NCI-H128 (cell line): Measurements from ENCODE around the gene OR51V1.

Source experiments
- DNase-seq: peaks from one replicate; lab custom pipeline; 2025; ENCODE audit not compliant: unreplicated experiment; lab: John Stamatoyannopoulos, UW

OR51V1 gene

DNA sequence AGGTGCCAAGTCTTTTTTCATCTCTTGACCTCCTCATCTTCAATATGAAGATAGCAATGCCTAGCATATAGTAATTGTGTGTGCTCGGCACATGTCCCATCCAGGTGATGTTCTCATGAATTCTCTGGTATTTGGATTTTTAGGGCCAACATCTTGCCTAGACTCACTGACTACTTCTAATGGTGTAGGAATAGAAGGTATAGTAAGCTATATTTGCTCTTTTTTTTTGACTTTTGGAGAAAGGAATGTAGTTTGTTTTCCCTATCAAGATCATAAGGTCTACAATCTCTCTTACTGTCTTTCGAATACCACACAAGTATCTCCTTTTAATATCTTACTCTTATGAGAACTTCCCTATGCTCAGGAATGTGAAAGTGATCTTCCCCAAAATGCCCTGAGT, 30.6 kb upstream of the OR51V1 start:
- DNase-seq: no peak

DNA sequence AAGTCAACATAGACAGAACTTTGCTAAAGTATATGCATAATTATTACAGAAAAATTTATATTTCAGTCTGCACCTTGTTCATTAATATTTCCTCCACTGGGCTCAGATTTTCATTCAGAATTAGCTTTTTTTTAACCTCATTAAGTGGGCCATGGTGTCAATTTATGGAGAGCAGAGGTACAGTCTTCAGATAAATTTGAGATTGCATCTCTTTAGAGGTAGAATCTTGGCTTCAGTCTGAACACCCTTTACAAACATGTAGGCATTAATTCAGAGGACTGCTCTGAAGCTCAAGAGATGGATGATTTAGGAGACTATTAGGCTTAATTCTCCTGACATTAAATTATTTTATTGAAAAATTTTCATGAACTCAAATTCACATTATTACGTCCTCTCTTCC, 29.8 kb upstream of the OR51V1 start:
- DNase-seq: no peak

DNA sequence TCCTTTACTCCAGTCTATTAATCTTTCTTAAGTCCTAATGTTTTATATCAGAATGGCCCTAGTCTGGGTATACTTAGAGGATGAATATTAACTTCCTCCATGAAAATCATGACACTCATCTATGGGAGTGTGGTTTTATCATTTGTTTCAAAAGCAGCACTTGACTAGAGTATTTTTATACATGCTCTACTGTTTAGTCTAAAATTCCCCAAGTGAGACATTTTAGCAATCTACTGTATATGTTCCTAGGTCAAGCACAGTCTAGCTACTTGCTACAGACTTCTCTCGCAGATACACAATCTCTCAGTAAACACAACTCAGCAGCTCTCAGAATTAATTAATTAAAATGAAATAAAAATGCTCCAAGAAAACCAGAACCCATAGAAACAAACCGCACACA, 29.3 kb upstream of the OR51V1 start:
- no peak for DNase-seq

DNA sequence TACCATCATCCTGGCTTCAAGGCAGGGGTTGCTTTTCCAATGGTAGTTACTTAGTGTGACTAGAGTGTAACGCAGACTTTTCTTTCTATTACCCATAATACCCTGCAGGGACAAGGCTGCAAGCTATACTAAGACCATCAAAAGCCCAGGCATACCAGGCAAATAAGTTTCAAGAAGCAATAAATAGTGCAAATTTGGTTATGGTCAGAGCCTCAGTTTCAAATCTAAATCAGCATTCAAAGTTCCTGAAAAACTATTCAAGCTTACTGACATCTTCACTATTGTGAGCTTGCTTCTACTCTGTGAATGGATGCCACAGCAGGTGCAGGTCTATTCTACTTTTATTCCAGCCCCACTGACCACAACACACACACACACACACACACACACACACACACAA, 28.9 kb upstream of the OR51V1 start:
- no peak for DNase-seq

DNA sequence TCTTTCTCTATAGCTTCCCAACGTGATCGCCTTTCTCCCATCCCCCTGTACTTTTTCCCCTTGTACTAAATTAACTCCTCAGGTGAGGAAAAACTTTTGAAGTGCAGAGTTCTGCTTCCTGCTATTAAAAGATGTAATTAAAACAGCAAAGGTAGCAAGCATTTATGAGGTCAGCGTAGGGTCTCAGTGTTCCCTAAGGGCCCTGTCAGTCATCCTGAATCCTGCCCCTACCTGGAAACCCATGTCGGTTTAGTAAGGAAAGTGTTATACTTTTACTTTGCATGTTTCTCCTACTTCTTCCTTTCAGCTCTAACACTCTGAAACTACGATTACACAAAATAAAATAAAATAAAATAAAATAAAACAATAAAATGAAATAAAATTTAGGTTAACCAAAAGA, 27.6 kb upstream of the OR51V1 start:
- DNase-seq: no peak

DNA sequence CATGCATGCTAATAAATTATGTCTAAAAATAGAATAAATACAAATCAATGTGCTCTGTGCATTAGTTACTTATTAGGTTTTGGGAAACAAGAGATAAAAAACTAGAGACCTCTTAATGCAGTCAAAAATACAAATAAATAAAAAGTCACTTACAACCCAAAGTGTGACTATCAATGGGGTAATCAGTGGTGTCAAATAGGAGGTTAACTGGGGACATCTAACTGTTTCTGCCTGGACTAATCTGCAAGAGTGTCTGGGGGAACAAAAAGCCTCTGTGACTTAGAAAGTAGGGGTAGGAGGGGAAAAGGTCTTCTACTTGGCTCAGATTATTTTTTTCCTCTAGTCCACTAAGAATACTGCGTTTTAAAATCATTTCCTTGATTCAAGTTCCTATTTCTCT, 27.2 kb upstream of the OR51V1 start:
- no peak for DNase-seq

DNA sequence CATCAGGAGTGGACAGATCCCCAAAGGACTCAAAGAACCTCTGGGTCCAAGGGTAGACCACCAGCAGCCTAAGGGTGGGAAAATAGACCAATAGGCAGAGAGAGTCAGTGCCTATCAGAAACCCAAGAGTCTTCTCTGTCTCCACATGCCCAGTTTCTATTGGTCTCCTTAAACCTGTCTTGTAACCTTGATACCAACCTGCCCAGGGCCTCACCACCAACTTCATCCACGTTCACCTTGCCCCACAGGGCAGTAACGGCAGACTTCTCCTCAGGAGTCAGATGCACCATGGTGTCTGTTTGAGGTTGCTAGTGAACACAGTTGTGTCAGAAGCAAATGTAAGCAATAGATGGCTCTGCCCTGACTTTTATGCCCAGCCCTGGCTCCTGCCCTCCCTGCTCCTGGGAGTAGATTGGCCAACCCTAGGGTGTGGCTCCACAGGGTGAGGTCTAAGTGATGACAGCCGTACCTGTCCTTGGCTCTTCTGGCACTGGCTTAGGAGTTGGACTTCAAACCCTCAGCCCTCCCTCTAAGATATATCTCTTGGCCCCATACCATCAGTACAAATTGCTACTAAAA, 26.3 kb upstream of the OR51V1 start, which contains the start of gene HBB:
Gene HBB (minus strand): TSS at position 340 of the 579 bp plus-strand sequence. CDS start 50 bp downstream, at position 290.
- DNase-seq: no peak

DNA sequence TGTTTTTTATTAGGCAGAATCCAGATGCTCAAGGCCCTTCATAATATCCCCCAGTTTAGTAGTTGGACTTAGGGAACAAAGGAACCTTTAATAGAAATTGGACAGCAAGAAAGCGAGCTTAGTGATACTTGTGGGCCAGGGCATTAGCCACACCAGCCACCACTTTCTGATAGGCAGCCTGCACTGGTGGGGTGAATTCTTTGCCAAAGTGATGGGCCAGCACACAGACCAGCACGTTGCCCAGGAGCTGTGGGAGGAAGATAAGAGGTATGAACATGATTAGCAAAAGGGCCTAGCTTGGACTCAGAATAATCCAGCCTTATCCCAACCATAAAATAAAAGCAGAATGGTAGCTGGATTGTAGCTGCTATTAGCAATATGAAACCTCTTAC, 25.0 kb upstream of the OR51V1 start:
- DNase-seq: no peak

DNA sequence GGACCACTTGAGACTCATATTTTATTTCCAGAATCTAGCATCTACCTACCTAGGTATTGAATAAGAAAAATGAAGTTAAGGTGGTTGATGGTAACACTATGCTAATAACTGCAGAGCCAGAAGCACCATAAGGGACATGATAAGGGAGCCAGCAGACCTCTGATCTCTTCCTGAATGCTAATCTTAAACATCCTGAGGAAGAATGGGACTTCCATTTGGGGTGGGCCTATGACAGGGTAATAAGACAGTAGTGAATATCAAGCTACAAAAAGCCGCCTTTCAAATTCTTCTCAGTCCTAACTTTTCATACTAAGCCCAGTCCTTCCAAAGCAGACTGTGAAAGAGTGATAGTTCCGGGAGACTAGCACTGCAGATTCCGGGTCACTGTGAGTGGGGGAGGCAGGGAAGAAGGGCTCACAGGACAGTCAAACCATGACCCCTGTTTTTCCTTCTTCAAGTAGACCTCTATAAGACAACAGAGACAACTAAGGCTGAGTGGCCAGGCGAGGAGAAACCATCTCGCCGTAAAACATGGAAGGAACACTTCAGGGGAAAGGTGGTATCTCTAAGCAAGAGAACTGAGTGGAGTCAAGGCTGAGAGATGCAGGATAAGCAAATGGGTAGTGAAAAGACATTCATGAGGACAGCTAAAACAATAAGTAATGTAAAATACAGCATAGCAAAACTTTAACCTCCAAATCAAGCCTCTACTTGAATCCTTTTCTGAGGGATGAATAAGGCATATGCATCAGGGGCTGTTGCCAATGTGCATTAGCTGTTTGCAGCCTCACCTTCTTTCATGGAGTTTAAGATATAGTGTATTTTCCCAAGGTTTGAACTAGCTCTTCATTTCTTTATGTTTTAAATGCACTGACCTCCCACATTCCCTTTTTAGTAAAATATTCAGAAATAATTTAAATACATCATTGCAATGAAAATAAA, 24.3 kb upstream of the OR51V1 start:
- no peak for DNase-seq

DNA sequence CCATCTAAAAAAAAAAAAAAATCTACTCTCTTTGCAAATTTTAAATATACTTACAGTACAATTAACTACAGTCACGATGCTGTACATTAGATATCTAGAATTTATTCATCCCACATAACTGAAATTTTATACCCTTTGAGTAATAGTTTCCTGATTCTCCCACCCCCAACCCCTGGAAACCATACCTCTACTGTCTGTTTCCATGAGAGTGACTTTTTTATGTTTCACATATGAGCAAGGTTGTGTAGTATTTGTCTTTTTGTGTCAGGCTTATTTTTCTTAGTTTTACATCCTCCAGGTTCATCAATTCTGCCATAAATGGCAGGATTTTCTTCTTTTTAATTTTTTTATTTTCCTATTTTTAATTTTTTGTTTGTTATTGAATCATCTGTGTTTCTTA, 23.2 kb upstream of the OR51V1 start:
- DNase-seq: no peak

DNA sequence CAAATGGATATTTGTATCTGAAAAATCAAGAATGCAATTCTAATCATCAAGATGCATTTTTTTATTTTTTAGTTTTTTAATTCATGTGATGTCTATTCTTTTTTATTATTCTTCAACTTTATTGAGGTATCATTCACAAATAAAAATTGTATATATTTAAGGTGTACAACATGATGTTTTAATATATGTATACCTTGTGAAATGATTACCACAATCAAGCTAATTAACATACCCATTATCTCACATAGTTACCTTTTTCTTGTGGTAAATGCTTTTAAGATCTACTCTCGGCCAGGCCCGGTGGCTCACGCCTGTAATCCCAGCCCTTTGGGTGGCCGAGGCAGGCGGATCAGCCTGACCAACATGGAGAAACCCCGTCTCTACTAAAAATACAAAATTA, 22.7 kb upstream of the OR51V1 start:
- DNase-seq: no peak

DNA sequence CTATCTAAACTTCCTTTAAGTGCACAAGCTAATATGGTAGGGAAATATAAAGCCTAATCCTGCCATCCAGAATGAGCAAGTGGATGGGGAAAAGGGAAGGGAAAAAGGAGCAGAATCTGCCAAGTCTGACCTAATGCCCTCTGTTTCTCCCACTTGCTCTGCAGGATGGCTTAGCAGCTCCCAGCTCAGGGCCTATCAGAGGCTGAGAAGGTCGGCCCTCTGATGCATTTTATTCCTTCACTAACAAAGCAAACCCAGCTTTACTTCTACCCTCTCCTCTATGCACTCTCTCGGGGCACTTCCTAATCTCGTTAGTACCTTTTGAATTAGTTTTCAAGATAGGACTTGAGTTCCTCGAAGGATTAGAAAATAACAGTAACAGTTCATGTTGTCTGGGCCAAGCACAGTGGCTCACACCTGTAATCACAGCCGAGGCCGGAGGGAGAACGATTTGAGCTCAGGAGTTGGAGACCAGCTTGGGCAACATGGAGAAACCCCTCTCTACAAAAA, 9.9 kb upstream of the OR51V1 start:
- no peak for DNase-seq

DNA sequence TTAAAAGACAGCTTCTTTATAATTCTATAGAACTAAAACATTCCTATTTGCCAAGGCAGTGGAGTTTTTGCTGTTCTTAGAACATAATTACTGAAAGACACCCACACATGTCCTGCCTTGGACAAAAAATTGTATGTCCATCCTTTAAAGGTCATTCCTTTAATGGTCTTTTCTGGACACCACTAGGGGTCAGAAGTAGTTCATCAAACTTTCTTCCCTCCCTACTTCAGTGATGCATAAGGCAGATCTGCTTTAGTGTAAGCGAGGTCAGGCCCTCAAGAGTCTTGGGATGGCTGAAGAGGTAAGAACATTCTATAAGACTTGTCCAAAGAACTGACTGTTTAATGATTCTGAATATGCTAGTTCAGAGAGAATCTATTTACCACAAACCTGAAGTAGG, 4.3 kb upstream of the OR51V1 start:
- DNase-seq: no peak

DNA sequence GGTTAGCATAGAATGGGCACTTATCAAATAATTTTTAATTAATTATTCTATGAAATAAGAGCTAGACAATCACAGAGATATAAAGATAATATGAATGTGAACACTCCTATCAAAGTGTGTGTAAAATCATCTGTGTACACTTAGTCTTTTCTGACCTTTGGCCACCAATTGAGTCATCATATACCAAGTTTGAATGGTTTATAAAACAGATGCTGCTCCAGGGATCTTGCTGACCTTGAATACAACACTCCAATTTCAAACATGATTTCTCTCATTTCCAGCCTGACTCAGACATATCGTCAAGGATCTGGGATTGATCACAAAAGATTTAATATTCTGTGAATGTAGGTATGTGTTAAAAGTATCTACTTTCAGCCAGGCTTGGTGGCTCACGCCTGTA, 2.9 kb upstream of the OR51V1 start:
- no peak for DNase-seq

DNA sequence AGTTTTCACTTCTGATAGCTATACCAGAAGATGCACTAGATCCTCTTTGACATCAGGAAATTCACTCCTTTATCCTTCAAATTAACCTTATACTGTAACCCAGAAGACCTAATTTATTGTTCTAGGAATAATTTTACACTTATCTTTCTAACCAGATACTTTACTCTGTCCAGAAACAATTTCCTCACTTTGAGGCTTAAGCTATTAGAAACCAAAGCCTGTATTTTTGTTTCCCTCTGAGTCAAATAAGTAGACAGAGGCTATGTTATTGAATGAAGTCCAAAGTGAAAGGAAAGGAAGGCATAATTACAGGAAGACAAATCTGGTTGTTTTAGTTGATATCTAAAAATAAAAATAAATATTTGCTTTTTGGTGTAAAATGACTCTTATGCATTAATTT, 2.2 kb downstream of the OR51V1 start:
- DNase-seq: no peak

DNA sequence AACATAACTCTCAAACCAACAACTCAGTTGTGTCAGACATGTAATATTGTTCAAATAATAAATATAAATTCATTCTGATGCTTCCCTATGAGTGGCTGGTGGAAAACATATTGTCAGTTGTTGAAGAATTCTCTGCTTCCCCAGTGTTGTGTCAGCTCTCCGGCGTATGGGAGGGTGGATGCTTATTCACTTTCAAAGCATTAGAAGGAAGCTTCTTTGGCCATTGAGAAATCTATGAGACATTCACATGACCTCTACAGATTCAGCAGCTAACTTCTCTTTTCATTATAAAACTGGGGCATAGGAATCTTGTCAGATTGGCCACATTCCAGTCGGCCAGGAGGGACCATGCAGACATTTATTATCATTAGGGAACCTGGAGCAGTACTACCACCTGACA, 2.9 kb downstream of the OR51V1 start:
- no peak for DNase-seq

DNA sequence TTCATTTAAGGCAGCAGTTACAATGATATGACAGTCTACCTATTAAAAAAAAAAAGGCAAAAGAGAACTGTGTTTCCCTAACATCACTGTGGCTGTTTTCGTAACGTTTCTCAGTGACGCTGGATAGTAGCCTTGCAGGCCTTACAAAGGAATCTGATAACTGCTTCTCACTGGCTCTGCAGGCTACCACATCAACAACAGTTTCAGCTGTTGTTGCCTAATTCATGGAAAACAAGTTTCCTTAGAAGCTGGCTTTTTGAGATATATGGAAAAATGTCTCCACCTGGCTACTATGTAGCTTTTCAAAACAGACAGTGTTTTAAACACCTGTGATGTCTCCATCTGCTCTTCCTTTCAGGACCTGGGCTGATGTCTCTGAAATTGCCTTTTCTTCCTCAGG, 3.8 kb downstream of the OR51V1 start:
- DNase-seq: no peak

DNA sequence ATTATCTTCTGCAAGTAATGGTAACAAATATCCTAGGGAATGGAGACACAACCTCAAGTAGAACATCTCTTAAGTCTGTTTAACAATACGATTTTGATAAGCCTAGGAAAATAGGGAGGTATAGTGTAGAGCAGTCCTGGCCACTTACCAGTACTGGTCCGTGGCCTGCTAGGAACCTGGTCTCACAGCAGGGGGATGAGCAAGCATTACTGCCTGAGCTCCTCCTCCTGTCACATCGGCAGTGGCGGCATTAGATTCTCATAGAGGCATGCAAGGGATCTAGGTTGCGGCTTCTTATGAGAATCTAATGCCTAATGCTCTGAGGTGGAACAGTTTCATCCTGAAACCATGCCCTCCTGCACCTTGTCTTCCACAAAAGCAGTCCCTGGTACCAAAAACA, 4.4 kb downstream of the OR51V1 start:
- DNase-seq: no peak

DNA sequence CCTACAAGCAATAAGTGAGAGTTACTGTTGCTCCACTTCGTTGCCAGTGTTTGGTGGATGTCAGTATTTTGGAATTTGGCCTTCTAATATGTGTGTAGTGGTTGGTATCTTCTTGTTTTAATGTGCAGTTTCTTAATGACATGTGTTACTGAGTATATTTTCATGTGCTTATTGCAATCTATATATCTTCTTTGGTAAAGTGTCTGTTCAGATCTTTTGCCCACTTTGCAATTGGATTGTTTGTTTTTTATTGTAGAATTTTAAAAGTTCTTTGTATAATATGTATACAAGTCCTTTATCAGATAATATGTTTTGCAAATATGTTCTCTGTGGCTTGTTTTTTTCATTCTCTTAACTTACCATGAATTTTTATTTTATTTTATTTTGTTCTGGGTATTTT, 7.7 kb downstream of the OR51V1 start:
- DNase-seq: no peak

DNA sequence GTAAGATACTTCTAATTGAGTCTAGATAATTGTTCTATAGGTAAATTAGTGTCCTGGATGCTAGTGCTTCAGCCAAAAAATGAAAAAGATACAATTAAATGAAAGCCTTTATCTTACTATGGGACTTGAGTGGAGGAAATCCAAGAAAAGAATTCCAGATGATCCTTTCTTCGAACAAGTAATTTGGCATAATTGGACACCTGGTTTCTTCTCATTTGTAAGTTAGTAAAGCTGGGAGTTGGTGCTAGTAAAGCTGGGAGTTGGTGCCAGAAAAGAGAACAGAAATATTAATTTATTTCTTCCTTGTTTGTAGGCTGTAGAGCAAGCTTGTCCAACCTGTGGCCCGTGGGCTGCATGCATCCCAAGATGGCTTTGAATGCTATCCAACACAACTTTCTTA, 12.3 kb downstream of the OR51V1 start:
- no peak for DNase-seq

DNA sequence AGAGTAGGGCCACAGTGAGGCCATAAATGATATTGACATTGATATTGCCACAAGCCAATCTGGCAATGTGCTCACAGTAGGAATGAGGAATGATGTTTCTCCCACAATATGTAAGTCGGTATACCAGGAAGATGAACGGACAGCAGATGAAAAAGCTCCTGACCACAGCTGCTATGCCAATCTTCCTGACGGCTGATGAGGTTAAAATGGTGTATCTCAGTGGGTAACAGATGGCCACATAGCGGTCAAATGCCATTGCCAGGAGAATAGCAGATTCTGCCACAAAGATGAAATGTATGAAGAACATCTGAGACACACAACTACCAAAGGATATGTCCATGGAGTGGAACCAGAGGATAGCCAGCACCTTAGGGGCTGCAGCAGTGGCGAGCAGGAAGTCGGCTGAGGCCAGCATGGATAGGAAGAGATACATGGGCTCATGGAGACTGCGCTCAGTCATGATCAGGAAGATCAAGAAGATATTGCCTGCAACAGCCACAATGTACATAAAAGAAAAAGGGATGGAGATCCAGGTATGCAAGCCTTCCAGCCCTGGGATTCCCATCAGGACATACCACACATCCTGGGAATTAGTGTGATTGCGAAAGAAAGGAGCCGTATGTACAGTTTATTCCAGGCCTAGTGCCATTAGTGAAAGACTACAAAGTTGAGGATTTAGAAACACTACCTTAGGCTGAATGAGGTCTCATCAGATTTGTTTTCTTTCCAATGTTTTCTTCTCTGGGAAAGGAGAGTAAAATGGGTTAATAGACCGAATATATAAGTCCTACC, 22.2 kb downstream of the OR51V1 start:
- DNase-seq: no peak

DNA sequence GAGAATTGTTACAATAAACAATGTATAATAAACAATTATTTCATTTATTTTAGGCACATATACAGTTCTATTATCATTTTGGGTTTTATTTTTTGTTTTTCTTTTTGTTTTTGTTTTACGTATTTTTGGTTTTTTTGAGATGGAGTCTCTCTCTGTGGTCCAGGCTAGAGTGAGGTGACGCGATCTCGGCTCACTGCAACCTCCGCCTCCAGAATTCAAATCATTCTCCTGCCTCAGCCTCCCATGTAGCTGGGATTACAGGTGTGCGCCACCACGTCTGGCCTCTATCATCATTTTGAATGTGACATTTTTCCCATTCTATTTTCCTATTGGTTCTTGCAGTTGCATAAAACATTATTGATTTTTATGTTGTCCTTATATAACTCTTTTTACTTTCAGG, 25.5 kb downstream of the OR51V1 start:
- DNase-seq: no peak
